UCSD-AML1 (cell line): ENCODE results near the gene GULP1.
"Not testable (repeated sequence)": the region's sequence is repeated elsewhere in the genome, so short reads cannot be mapped to it uniquely, and the experiment has no call there.

Experiments
- DNase-seq: peaks from one replicate; lab custom pipeline; 2025; ENCODE audit not compliant: unreplicated experiment; lab: John Stamatoyannopoulos, UW

GULP1 gene

DNA sequence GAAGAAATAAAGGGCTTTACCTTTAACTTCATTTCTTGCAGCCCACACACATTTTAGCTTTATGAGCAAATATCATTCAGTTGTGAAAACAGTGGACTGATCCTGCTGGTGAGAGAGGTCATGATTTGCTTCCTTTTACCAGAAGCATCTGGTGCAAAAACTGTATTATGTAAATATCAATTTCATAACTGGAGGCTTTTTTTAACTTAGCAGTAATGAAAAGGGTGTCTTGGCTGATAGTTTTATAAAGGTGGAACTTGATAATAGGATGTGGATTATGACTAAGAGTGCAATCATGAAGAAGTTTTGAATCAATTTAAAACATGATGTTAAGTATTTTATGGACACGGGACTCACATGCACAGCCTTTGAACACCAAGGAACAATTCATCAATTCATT, 304.4 kb downstream of the GULP1 start:
- DNase-seq: no peak

DNA sequence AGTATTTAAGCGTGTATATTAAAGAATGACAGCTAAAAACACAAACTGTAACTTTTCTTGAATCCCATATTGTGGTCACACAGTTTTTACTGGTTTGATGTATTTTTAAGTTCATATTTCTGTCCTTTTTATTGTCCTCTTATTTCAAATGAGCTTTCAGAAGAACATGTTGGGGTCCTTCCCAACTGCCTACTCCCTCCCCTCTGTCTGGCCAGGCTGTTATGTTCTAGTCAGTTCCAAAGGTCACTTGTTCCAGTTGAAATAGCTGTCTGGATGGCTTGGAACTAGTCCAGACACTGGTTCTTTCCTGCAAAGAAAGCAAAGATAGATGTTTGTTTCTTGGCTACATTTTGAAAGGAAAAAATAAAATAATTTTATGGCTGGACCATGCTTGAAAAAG, 306.9 kb downstream of the GULP1 start:
- DNase-seq: no peak

DNA sequence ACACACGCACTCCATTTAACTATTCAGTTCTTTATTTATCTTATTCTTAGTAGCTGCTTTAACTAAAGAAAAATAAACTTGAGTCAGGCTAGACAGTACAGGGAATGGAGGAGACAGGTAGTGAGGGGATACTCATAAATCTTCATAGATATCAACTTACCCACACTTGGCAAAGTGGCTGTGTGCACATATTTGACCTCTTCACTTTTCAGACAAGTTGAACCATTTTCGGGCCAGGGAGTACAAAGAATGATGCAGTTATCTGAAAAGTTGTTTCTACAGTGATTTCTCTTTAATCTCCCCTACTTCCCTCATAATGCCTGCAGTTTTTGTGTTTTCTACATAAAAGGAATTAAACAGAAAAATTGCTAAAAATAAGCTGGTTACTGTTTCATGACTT, 307.5 kb downstream of the GULP1 start:
- DNase-seq: no peak

DNA sequence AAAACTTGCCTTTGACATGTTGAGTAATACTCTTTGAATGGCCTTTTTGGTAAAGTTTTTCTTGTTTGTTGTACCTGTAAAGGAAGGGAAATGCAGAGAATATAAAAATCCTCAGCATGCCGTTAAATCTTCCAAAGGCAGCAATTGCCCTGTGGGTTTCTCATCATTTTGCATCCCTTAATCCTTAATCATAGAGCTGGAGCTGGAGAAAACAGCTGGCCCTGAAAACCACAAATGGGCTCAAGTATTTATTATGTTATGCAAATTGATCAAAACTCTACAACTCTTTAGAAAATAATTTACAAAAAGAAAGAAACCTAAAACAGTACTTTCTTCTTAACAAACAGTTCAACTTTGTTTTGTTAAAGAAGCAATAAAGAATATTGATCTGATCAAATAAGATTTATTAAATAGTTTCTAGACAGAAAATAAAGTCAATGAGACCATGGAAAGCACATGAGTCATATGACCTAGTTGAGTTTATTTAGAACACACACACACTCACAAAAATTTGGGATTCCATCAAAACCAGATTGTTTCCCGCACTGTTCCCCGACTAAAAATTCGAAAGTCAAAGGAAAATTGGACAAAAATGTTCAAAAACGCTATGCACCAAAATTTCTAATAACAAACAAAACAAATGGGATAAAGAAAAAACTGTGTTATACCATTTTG, 309.0 kb downstream of the GULP1 start:
- no peak for DNase-seq

DNA sequence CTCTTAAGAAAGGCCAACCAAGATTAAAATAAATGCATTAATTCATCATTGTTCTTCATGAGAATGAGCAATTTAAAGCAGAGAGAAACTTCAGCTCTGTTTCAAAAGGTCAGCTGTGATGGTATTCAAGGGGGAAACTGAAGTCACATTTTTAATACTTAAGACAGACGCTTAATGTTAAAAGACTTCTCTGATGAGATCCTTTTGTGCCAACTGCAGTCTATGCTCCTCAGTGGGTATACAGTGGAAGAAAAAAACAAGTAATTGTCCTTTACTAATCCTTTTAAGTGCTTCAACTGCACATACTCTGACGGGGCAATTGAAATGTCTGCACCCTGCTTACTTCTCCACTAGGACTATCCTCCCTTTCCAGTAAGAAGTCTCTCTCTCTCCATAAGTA, 309.7 kb downstream of the GULP1 start:
- no peak for DNase-seq

DNA sequence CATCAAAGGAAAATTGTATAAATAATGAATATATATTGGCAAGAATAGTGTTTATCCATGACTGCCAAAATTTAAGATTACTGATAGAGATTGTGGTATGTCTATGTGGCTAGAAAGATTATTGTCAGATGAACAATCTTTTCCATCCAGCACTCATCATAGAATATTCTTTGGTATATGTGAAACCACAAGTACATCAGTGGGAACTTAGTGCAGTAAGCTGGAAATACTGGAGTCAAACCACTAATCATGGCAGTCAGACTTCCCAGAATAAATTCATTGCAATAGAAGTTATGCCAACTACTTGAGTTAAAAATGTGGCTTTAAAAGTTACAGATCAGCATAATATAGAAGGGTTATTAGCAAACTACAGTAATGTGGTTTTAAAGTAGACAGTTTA, 310.3 kb downstream of the GULP1 start:
- DNase-seq: no peak

DNA sequence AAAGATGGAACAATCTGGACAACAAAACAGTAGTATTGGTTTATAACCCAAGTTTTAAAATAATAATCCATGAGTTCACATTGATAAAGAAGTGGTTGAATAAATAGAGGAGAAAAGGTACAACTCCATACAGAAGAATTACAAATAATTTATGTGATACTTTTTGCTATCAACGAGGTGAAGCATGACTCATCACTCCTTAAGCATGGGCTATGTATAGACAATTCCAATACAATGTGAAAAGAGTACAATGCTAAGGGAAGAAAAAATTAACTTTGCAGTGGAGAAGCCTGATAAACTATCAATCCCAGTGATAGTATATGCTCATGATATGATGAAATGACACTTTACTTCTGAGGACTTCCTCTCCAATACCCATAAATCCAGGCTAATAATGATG, 312.9 kb downstream of the GULP1 start:
- no peak for DNase-seq

DNA sequence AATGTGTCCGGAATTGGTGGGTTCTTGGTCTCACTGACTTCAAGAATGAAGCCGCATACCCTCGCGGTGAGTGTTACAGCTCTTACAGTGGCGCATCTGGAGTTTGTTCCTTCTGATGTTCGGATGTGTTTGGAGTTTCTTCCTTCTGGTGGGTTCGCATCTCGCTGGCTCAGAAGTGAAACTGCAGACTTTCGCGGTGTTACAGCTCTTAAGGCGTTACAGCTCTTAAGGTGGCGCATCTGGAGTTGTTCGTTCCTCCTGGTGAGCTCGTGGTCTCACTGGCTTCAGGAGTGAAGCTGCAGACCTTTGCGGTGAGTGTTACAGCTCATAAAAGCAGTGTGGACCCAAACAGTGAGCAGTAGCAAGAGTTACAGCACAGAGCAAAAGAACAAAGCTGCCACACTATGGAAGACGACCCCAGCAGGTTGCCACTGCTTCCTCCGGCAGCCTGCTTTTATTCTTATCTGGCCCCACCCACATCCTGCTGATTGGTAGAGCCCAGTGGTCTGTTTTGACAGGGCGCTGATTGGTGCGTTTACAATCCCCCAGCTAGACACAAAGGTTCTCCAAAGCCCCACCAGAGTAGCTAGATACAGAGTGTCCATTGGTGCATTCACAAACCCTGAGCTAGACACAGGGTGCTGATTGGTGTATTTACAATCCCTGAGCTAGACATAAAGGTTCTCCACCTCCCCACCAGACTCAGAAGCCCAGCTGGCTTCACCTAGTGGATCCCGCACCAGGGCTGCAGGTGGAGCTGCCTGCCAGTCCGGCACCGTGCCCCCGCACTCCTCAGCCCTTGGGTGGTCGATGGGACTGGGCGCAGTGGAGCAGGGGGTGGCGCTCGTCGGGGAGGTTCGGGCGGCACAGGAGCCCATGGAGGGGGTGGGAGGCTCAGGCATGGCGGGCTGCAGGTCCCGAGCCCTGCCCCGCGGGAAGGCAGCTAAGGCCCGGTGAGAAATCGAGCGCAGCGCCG, 314.2 kb downstream of the GULP1 start:
- not testable (repeated sequence) for DNase-seq

DNA sequence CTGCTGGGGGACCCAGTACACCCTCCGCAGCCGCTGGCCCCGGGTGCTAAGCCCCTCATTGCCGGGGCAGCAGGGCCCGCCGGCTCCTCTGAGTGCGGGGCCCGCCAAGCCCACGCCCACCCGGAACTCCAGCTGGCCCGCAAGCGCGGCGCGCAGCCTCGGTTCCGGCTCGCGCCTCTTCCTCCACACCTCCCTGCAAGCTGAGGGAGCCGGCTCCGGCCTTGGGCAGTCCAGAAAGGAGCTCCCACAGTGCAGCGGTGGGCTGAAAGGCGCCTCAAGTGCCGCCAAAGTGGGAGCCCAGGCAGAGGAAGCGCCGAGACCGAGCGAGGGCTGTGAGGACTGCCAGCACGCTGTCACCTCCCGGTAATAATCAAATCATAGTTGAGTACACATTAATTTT, 314.9 kb downstream of the GULP1 start:
- not testable (repeated sequence) for DNase-seq

DNA sequence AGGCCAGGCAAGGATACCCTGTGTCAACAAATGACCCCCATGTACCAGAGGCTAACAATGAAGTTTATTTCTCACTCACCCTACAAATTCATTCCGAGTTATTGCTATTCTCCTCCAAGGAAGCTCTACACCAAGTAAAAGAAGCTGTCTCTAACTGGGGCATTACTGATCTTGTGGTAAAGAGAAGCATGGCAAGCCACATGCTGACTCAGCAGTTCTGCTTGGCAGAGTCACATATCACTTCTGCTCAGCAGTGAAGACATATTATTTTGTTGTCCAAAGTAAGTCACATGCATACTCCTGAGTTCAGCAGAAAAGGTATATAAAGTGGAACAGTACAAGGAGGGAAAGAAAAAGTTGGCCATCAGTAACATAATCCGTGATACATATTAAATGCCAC, 315.8 kb downstream of the GULP1 start:
- no peak for DNase-seq

DNA sequence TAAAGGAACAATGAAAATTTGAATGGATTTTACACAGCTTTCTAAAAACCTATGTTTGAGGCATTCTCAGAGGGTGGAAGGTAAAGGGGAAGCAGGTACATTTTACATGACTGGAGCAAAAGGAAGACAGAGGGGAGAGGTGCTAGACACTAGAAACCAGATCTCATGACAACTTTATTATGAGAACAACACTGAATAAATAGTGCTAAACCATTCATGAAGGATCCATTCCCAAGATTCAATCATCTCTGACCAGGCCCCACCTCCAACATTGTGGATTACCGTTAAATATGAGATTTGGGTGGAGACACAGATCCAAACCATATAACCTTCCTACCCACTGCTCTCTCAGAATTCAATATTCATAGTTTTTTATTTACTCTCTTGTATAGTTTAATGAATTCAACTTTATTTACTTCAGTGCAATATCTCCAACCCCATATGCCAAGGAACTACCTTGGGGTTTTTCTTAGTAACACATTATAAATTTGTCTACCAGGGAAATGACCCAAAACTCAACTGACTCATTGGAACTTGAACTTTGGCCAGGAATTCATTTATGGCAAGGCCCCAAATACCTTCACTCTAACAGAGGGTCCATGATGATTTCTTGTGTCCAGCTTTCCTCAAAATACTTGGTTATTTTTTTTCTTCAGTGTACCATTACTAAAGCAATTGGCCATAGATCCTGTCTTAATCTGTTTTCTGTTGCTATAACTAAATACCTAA, 317.8 kb downstream of the GULP1 start:
- no peak for DNase-seq

DNA sequence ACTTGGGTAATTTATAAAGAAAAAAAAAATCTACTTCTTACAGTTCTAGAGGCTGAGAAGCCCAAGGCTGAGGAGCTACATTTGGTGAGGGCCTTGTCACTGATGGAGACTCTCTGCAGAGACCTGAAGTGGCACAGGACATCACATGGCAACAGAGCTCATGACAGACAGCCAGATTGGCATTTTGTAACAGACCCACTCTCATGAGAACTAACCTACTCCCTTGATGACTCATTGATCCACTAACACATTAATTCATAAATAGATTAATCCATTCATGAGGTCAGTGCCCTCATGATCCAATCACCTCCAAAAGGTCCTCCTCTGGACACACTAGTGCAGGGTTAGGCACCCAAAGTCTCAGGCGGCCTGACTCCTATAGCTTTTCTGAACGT, 318.4 kb downstream of the GULP1 start:
- DNase-seq: no peak

DNA sequence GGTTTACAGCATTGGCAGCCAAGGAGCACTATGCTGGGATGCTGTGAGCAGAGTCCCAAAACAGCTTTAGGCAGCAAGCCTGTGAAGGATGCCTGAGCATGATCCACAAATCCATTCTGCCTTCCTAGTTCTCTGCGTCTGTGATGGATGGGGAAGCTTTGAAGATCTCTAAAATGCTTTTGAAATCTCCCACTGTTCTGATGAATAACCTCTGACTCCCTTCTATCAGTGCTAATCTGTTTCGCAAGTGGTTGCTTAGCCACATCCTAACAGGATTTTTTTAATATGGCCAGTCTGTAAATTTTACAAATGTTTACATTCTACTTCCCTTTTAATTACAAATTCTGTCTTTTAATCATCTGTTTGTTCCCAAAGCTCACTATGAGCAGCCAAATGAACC, 319.2 kb downstream of the GULP1 start:
- no peak for DNase-seq

DNA sequence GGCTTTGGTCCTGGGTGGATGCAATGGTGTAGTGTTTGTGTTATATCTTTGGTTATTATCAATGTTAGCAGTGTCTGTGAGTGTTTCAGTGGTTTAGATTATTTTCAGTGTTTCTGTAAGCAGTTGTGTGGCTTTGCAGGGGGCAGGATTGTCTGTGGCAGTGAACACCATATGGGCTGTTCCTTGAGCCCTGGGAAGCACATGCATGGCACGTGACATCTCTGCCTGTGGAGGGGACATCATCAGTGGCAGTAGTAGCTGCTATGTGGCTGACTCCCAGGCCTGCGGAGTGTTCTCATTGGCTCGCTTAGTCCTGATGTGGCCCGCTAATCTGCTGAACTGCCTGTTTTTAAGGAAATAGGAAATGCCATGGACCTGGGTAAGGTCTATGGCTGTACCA, 327.5 kb downstream of the GULP1 start:
- no peak for DNase-seq

DNA sequence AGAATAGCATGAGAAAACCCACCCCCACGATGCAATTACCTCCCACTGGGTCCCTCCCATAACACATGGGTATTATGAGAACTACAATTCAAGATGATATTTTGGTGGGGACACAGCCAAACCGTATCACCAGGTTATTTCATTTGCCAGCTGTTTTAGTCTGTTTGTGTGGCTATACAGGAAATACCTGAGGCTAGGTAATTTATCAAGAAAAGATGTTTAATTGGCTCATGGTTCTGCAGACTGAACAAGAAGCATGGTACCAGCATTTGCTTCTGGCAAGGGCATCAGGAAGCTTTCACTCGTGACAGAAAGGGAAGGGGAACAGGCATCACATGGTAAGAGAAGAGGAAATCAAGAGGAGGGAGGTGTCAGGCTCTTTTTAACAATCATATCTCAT, 329.2 kb downstream of the GULP1 start:
- DNase-seq: no peak

DNA sequence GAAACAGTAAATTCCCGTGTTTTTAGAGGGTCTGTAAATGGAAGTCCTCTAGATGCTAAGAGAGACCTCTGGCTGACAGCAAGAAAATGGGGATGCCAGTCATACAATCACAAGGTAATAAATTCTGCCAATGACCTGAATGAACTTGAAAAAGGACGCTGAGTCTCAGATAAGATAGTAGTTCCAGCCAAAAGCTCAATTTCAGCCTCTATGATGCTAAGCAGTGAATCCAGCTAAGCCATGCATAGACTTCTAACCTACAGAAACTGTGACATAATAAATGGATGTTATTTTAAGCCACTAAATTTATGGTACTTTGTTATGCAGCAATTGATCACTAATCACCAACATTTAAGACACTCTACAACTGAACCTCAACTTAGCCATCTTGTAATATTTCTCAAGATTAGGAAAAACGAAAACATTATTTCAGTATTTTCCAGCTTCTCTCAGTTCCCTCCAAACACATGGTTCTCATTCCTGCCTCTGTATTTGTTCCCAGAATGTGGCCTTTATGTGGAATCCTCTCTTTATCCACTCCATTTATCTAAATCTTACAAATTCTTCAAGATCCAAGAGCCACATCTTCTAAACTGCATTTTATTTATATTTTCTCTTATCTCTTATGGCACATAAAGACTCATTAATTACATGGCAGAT, 331.1 kb downstream of the GULP1 start:
- DNase-seq: no peak

DNA sequence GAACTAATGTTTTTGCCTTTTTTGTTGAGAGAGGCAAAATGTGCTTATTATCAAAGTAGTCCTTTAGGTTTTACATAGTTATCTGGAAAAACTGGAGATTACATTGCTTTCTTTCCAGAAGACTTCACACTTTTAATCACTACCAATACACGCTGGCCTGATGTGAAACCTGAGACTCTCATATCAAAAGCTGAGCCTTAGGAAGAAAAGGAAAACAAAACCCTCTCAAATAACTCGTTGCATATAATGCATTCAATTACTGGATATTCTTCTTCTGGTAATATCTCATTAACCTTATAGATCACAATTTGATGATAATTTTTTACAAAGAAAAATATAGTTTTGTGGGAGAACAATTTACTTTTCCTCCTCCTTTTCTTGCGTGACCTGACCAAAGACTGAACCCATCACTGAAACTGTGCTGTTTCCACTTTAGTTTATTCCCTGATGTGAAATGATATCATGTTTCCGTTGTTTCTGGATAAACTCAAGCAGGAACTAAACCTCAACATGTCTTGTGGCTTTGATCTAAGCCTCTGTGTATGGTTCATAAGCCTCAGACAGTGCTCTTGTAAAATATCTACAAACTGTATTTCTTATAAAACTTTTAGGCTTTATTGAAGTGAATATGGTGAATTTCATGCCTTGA, 332.4 kb downstream of the GULP1 start:
- no peak for DNase-seq

DNA sequence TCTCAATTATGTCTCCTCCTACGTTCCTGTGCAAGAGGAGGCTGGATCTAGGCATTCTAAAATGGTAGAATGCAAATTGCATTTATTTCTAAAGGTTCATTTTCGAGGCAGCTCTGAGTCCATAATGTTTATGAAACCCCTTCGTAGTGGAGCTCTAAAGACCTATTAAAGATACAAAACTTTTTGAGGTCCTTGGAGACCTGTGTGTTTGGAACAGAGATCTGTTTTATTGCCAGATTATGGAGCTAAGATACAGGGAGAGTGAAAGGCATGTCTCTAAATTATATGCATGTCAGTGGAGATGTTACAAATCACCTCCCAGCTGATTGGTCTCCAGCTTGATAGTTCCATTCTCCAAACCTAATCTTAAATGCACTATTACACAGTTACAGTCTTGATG, 335.8 kb downstream of the GULP1 start:
- no peak for DNase-seq

DNA sequence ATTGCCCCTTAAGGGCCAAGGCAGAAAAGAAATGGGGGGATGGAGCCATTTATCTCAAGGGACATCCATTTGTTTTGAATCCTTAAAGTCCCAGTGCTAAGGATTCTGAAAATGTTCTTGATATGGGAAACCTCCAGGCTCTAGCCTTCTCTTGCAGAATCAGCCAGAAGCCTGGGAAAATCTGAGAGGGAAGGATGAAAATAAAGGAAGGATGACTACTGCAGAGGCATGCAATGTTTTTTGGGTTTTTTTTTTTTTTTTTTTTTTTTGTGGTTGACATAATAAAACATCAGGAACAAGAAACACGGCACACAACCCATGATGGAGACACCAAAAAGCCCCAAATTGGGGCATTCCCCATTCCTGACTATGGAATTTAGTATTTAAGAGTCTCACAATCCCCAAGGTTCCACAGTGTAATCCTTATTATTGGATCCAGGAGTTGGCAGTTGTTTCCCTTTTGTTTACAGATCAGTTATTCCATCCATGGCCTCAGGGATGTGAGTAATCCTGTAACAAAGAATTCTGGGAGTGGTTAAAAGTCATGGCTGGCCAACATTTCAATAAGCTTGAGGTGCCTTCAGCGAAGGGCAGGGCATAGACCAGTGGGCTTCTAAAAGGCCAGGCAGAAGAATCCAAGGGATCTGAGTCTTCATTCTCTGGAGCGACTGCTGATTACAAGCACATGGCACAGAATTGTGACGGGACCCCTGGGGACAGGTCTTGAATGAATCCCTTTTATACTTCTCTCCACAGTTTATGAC, 337.5 kb downstream of the GULP1 start:
- no peak for DNase-seq
